Stimulated activated CD8-positive, alpha-beta memory T cell treated with anti-CD3 and anti-CD28 coated beads, Interleukin-15, amount 100 ng/mL, for 24 hours (primary cell): ENCODE data around the gene BRINP3.

Experiments
- DNase-seq: peaks from one replicate; pipeline ENCODE4 v3.0.0-alpha.2; 2020; ENCODE audit warnings: low read depth

BRINP3 gene

GRCh38 chr1:190104961-190105360 is 372.7 kb downstream of the BRINP3 start:
- DNase-seq, result no peak

- no peak for DNase-seq
Measured at GRCh38 chr1:190102757-190103326, 374.8 kb downstream of the BRINP3 start.

- no peak for DNase-seq
Measured at GRCh38 chr1:190101756-190102155, 375.9 kb downstream of the BRINP3 start.

- no peak for DNase-seq
Measured at GRCh38 chr1:190098756-190099155, 378.9 kb downstream of the BRINP3 start.

- DNase-seq, result no peak
Measured at GRCh38 chr1:190098107-190098506, 379.6 kb downstream of the BRINP3 start.

- DNase-seq, result no peak
Measured at GRCh38 chr1:190095596-190095995, 382.1 kb downstream of the BRINP3 start.

- DNase-seq, result no peak
Measured at GRCh38 chr1:190084552-190084951, 393.1 kb downstream of the BRINP3 start.

- DNase-seq, result no peak
Measured at GRCh38 chr1:190068304-190068703, 409.4 kb downstream of the BRINP3 start.

GRCh38 chr1:190067592-190067991 is 410.1 kb downstream of the BRINP3 start:
- DNase-seq, result no peak

- no peak for DNase-seq
Measured at GRCh38 chr1:190066011-190066410, 411.7 kb downstream of the BRINP3 start.

GRCh38 chr1:190049314-190049713 is 428.4 kb downstream of the BRINP3 start:
- no peak for DNase-seq
